Prostate gland (tissue), 2 donors: Measurements from ENCODE around the gene TBCK. TPM values are rescaled to one million over a fixed set of nuclear protein-coding genes. Genes with fewer than 3 reads are reported as not detected.

Source experiments
- DNase-seq: peaks from one replicate; pipeline ENCODE4 v3.0.0-alpha.2; 2019; ENCODE audit warnings: low spot score
- H3K27ac ChIP-seq, 2 donors: fragments of 200-600 bp; sonication (generic); 2 replicates each; pipeline ENCODE4 v1.5.1; 2017 to 2019
- H3K27me3 ChIP-seq: fragments of 200-600 bp; sonication (generic); replicated peaks from 2 replicates; pipeline ENCODE4 v1.5.1; 2019; ENCODE audit not compliant: insufficient read depth
- H3K36me3 ChIP-seq, 2 donors: fragments of 200-600 bp; sonication (generic); 1 replicate in 1 of 2; 2 replicates in 1 of 2; pipeline versions ENCODE4 v1.5.1 to v1.8.1; 2017 to 2019
- H3K4me1 ChIP-seq: fragments of 200-600 bp; sonication (generic); replicated peaks from 2 replicates; pipeline ENCODE4 v1.5.1; 2019
- H3K4me3 ChIP-seq, 2 donors: fragments of 200-600 bp; sonication (generic); 2 replicates each; pipeline ENCODE4 v1.5.1; 2017 to 2019
- H3K9me3 ChIP-seq: fragments of 200-600 bp; sonication (generic); 2 replicates; pipeline ENCODE4 v1.5.1; 2017
- POLR2A ChIP-seq: fragments of 450-650 bp; IDR thresholded peaks from one replicate; pipeline ENCODE4 v1.6.1; 2016; ENCODE audit warnings: antibody characterized with exemption, mild to moderate bottlenecking
- POLR2AphosphoS5 ChIP-seq: sonication (generic); formaldehyde crosslinking; IDR thresholded peaks from one replicate; pipeline ENCODE4 v1.6.1; 2017; ENCODE audit warnings: antibody characterized with exemption
- WGBS: methylation state at CpG from one replicate; pipeline ENCODE4 v1.1.5; 2018; 5-methylcytosine and 5-hydroxymethylcytosine counted together
- intact Hi-C: fragments of 100-400 bp; cut with DNase I; formaldehyde crosslinking; loops from one replicate; pipeline ENCODE4 v1.14.2; 2022
- total RNA-seq, 2 donors: library from RNA; depleted of rRNA; stranded (reverse); fragments of >200 nt; gene quantifications; one replicate each; pipeline ENCODE4 v1.1.0, GENCODE V29; 2016
- TF ChIP-seq, protein P1 (sequence below), 4 experiments: fragments of 200-600 bp in 2 of 4; fragments of 450-650 bp in 2 of 4; sonication (generic) in 2 of 4; IDR thresholded peaks; 1 replicate in 3 of 4; 2 replicates in 1 of 4; pipeline ENCODE4 v1.5.1; 2016 to 2019; ENCODE audit warnings: antibody characterized with exemption in 4 of 4, mild to moderate bottlenecking in 2 of 4, moderate library complexity in 2 of 4

Gene TBCK
- total RNA-seq, 2 donors from 2014 or later = 29.8 to 32.3 TPM

GRCh38 chr4:106261980-106262379 lies 54.0 kb downstream of the TBCK start:
- no peak for DNase-seq
- no peaks in the 10 kb centered on the region for H3K36me3 ChIP-seq
- H3K27ac ChIP-seq = no peak overlapping the region
- H3K4me1 ChIP-seq = no peaks in the 10 kb centered on the region
- H3K9me3 ChIP-seq = no peaks in the 10 kb centered on the region
- no peaks in the 10 kb centered on the region for H3K27me3 ChIP-seq
- 47% methylated on average over 2 of the region's 2 CpGs for WGBS
- intact Hi-C loops = no loop called here
- TF ChIP-seq POLR2A = no peak
- no peak for TF ChIP-seq POLR2AphosphoS5
- TF ChIP-seq, protein P1, sequence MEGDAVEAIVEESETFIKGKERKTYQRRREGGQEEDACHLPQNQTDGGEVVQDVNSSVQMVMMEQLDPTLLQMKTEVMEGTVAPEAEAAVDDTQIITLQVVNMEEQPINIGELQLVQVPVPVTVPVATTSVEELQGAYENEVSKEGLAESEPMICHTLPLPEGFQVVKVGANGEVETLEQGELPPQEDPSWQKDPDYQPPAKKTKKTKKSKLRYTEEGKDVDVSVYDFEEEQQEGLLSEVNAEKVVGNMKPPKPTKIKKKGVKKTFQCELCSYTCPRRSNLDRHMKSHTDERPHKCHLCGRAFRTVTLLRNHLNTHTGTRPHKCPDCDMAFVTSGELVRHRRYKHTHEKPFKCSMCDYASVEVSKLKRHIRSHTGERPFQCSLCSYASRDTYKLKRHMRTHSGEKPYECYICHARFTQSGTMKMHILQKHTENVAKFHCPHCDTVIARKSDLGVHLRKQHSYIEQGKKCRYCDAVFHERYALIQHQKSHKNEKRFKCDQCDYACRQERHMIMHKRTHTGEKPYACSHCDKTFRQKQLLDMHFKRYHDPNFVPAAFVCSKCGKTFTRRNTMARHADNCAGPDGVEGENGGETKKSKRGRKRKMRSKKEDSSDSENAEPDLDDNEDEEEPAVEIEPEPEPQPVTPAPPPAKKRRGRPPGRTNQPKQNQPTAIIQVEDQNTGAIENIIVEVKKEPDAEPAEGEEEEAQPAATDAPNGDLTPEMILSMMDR (IDR thresholded peaks at IDR 0.05) = no peak
- H3K4me3 ChIP-seq = no peak overlapping the region

- DNase-seq = no peak
- Histone ChIP-seq H3K4me1 (no peaks in the 10 kb centered on the region), H3K9me3 (no peaks in the 10 kb centered on the region), H3K4me3 (no peak overlapping the region), H3K36me3 (no peaks in the 10 kb centered on the region), H3K27me3 (no peaks in the 10 kb centered on the region), H3K27ac (no peak overlapping the region)
- TF ChIP-seq POLR2AphosphoS5 = no peak
- TF ChIP-seq POLR2A = no peak
- TF ChIP-seq, protein P1 (IDR thresholded peaks at IDR 0.05) = no peak
- intact Hi-C loops = no loop called here
- WGBS = 75% methylated on average over 4 of the region's 4 CpGs
Measured at GRCh38 chr4:106258145-106259045, 57.6 kb downstream of the TBCK start.

DNA sequence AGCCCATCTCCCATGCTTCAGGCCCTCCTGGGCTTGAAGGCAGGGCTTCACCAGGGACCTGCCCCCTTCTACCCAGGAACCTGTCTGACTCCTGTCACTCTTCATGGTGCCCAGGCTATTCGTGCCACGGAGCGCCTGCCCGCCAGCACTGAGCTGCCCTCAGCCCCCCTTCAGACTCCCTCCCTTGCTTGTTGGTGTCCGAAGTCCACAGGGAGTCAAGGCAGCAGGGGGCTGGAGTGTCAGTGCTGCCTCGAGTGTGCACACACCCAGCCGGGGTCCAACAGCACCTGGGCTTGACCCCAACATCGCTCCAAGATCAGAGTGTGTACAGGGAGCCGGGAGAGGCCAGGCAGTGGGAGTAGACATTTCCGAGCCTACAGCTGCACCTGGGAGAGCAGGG lies 59.8 kb downstream of the TBCK start:
- DNase-seq = no peak
- TF ChIP-seq POLR2AphosphoS5 (no peak), POLR2A (no peak)
- TF ChIP-seq, protein P1 (IDR thresholded peaks at IDR 0.05) = no peak
- Histone ChIP-seq H3K27ac (no peak overlapping the region), H3K9me3 (no peaks in the 10 kb centered on the region), H3K4me1 (no peaks in the 10 kb centered on the region), H3K36me3 (no peaks in the 10 kb centered on the region), H3K4me3 (no peak overlapping the region), H3K27me3 (no peaks in the 10 kb centered on the region)
- WGBS = 99% methylated on average over 8 of the region's 10 CpGs
- intact Hi-C loops = no loop called here

DNA sequence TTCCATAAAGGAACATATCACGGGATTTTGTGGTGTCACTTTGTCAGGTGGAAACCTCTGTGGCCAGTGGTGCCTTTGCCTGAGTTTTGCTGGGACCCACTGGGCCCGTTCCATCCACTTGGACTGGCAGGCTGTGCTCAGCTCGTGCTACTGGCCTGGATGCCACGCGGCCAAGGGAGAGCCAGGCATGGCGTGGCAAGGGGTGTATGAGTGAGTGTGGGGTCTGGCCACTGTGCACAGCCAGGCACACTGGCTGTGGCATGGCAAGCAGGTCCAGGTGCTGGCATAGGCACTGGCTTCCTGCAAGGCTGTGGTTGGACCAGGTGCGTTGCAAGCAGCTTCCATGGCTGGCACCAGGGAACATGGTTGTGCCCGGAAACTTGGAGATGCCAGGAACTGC lies 60.8 kb downstream of the TBCK start:
- H3K27me3 ChIP-seq = no peaks in the 10 kb centered on the region
- no peak for TF ChIP-seq POLR2AphosphoS5
- TF ChIP-seq, protein P1 (IDR thresholded peaks at IDR 0.05) = no peak
- H3K9me3 ChIP-seq = no peaks in the 10 kb centered on the region
- intact Hi-C loops = no loop called here
- no peak overlapping the region for H3K4me3 ChIP-seq
- WGBS = 97% methylated on average over 8 of the region's 8 CpGs
- no peaks in the 10 kb centered on the region for H3K4me1 ChIP-seq
- H3K36me3 ChIP-seq = no peaks in the 10 kb centered on the region
- no peak overlapping the region for H3K27ac ChIP-seq
- no peak for DNase-seq
